A673 (cell line): ENCODE measurements around the gene ZNF616. TPM values are rescaled to one million over a fixed set of nuclear protein-coding genes. Genes with fewer than 3 reads are reported as not detected.
A peak's percentile ranks its signal among the peaks of the same experiment; 100 is the strongest.

Experiments
- BruUV-seq: library from RNA; stranded (reverse); fragments of 400-500 nt; replicated peaks from 2 replicates; lab custom pipeline; 2021; lab: Mats Ljungman, UMichigan
- CTCF ChIA-PET: fragments of 300-600 bp; sonication (Branson Sonifier 250); formaldehyde crosslinking; loops from one replicate; lab custom pipeline; 2022; ENCODE audit warnings: antibody characterized with exemption; lab: Charles Lee
- POLR2A ChIA-PET: fragments of 300-600 bp; sonication (Branson Sonifier 250); formaldehyde crosslinking; loops from one replicate; lab custom pipeline; 2022; ENCODE audit warnings: antibody characterized with exemption; ENCODE audit not compliant: low non-redundant PET; lab: Charles Lee
- DNase-seq: peaks from one replicate; pipeline ENCODE4 v3.0.0-alpha.2; 2015; ENCODE audit warnings: low spot score
- H3K27ac ChIP-seq: fragments of 200-600 bp; sonication (generic); 2 replicates; pipeline ENCODE4 v1.5.1; 2016; ENCODE audit warnings: mixed run types, low read depth, mild to moderate bottlenecking, mixed read lengths, antibody characterized with exemption, low read length; ENCODE audit not compliant: poor library complexity, severe bottlenecking
- H3K27me3 ChIP-seq: fragments of 200-600 bp; sonication (generic); replicated peaks from 2 replicates; pipeline ENCODE4 v1.6.1; 2017; ENCODE audit warnings: mixed run types, low read depth, mild to moderate bottlenecking, mixed read lengths, antibody characterized with exemption, low read length; ENCODE audit not compliant: insufficient read depth, poor library complexity
- H3K36me3 ChIP-seq: fragments of 200-600 bp; sonication (generic); 2 replicates; pipeline ENCODE4 v1.6.1; 2016; ENCODE audit warnings: mixed run types, mild to moderate bottlenecking, mixed read lengths, antibody characterized with exemption, low read length; ENCODE audit not compliant: insufficient read depth, poor library complexity, severe bottlenecking
- H3K4me1 ChIP-seq: fragments of 200-600 bp; sonication (generic); 2 replicates; pipeline ENCODE4 v1.6.1; 2017; ENCODE audit warnings: mixed run types, mild to moderate bottlenecking, mixed read lengths, antibody characterized with exemption, low read length; ENCODE audit not compliant: insufficient read depth, poor library complexity, severe bottlenecking
- H3K4me3 ChIP-seq: fragments of 200-600 bp; sonication (generic); 2 replicates; pipeline ENCODE4 v1.5.1; 2016; ENCODE audit warnings: low read depth, mixed run types, mild to moderate bottlenecking, mixed read lengths, low read length; ENCODE audit not compliant: poor library complexity, severe bottlenecking
- H3K9me3 ChIP-seq: fragments of 200-600 bp; sonication (generic); 2 replicates; pipeline ENCODE4 v1.6.1; 2016; ENCODE audit warnings: mixed run types, low read depth, mild to moderate bottlenecking, mixed read lengths, antibody characterized with exemption, low read length; ENCODE audit not compliant: poor library complexity, severe bottlenecking
- CTCF ChIP-seq: fragments of 300-800, 200-600 bp; sonication (generic); conservative IDR thresholded peaks from 2 replicates; pipeline ENCODE4 v1.5.1; 2017; ENCODE audit warnings: low read depth, mild to moderate bottlenecking, antibody characterized with exemption, low read length, moderate library complexity, mixed read lengths
- EZH2 ChIP-seq: fragments of 200-600 bp; sonication (generic); IDR thresholded peaks from 2 replicates; pipeline ENCODE4 v1.6.1; 2017; ENCODE audit warnings: borderline replicate concordance, low read depth, mild to moderate bottlenecking, mixed read lengths, antibody characterized with exemption, low read length; ENCODE audit not compliant: poor library complexity, severe bottlenecking
- intact Hi-C: fragments of 100-400 bp; cut with micrococcal nuclease; formaldehyde crosslinking; loops from one replicate; pipeline ENCODE4 v1.10.0; 2022; ENCODE audit not compliant: unreplicated experiment
- total RNA-seq: library from RNA; stranded (reverse); gene quantifications from 2 replicates; pipeline ENCODE4 v1.2.3, GENCODE V29; 2021

The ZNF616 gene
- total RNA-seq, 1 experiment from 2014 or later = 17.1 TPM

GRCh38 chr19:52170863-52171320 is 31.2 kb upstream of the ZNF616 start:
- TSS peak; percentile 62 for BruUV-seq
- TF ChIP-seq CTCF (no peak), EZH2 (no peak)
- intact Hi-C loops = no loop called here
- Histone ChIP-seq H3K4me3 (peak overlapping the region; percentile 73), H3K9me3 (peaks cover 4% of the 10 kb centered on the region), H3K4me1 (no peaks in the 10 kb centered on the region), H3K36me3 (peaks cover 4% of the 10 kb centered on the region), H3K27ac (peak overlapping the region; percentile 61), H3K27me3 (no peaks in the 10 kb centered on the region)
- ChIA-PET POLR2A (no interaction called here), CTCF (no interaction called here)
- DNase-seq = peak; percentile 16

GRCh38 chr19:52170304-52170703 is 30.6 kb upstream of the ZNF616 start:
- BruUV-seq = no TSS peak
- Histone ChIP-seq H3K9me3 (peaks cover 4% of the 10 kb centered on the region), H3K4me1 (no peaks in the 10 kb centered on the region), H3K4me3 (peak overlapping the region; percentile 73), H3K27ac (no peak overlapping the region), H3K27me3 (no peaks in the 10 kb centered on the region), H3K36me3 (peaks cover 4% of the 10 kb centered on the region)
- DNase-seq = no peak
- POLR2A ChIA-PET = no interaction called here
- CTCF ChIA-PET = no interaction called here
- intact Hi-C loops = no loop called here
- no peak for TF ChIP-seq CTCF
- TF ChIP-seq EZH2 = no peak

- H3K4me3 ChIP-seq = no peak overlapping the region
- no peaks in the 10 kb centered on the region for H3K4me1 ChIP-seq
- H3K27me3 ChIP-seq = no peaks in the 10 kb centered on the region
- TF ChIP-seq EZH2 (no peak), CTCF (no peak)
- H3K36me3 ChIP-seq = no peaks in the 10 kb centered on the region
- peaks cover 65% of the 10 kb centered on the region for H3K9me3 ChIP-seq
- no peak overlapping the region for H3K27ac ChIP-seq
- no peak for DNase-seq
- no TSS peak for BruUV-seq
- intact Hi-C loops = no loop called here
- CTCF ChIA-PET = no interaction called here
- POLR2A ChIA-PET = no interaction called here
Observed at GRCh38 chr19:52155596-52156359, 16.0 kb upstream of the ZNF616 start.
